GM12864 (cell line): ENCODE results near the gene OR2AT4.
"Not testable (repeated sequence)": the region's sequence is repeated elsewhere in the genome, so short reads cannot be mapped to it uniquely, and the experiment has no call there.

Experiments
- DNase-seq: peaks from one replicate; pipeline ENCODE4 v3.0.0-alpha.2; 2011; ENCODE audit warnings: low read depth
- H3K4me3 ChIP-seq: 2 replicates; pipeline ENCODE4 v1.5.1; 2011; ENCODE audit warnings: mild to moderate bottlenecking, low read depth, low read length, control low read depth
- CTCF ChIP-seq: IDR thresholded peaks from 2 replicates; pipeline ENCODE4 v1.5.1; 2011; ENCODE audit warnings: low read depth, mild to moderate bottlenecking, moderate library complexity, low read length, control low read depth, inconsistent platforms; ENCODE audit errors: missing control alignments

Gene OR2AT4

GRCh38 chr11:75051043-75051442, 45.6 kb downstream of the OR2AT4 start:
- no peak overlapping the region for H3K4me3 ChIP-seq
- no peak for DNase-seq
- TF ChIP-seq CTCF = no peak

- H3K4me3 ChIP-seq = no peak overlapping the region
- no peak for DNase-seq
- TF ChIP-seq CTCF = no peak
Measured at GRCh38 chr11:75050516-75050915, 46.2 kb downstream of the OR2AT4 start.

GRCh38 chr11:75049501-75050266, 47.0 kb downstream of the OR2AT4 start:
- not testable (repeated sequence) for DNase-seq

DNA sequence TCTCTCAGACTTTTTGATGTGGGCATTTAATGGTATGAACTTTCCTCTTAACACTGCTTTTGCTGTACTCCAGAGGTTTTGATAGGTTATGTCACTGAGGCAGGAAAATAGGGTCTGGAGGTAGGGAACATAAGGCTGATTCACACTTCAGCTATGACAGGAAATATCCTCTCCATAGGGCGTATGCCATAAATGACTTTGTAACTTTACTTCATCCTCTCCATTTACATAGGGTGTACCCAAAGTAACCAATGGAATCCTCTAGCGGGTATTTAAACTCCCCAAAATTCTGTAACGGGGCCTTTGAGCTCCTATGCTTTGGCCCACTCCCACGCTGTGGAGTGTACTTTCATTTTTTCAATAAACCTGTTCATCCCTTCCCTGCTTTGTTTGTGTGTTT, 49.5 kb downstream of the OR2AT4 start:
- no peak for DNase-seq
- no peak for TF ChIP-seq CTCF
- H3K4me3 ChIP-seq = no peak overlapping the region

More at GRCh38 chr11:75049501-75050266, 47.0 kb downstream of the OR2AT4 start:
- not testable (repeated sequence) for H3K4me3 ChIP-seq

DNA sequence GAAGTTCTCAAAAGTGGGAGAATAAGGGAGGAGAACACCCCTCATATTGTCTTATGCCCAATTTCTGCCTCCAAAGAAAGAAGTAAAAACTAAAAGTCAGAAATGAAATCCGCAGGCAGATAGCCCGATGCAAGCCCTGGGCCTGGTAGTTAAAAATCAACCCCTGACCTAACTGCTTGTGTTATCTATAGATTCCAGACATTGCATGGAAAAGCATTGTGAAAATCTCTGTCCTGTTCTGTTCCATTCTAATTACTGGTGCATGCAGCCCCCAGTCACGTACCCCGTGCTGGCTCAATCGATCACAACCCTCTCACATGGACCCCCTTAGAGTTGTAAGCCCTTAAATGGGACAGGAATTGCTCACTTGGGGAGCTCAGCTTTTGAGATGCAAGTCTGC, 50.0 kb downstream of the OR2AT4 start:
- DNase-seq, H3K4me3 ChIP-seq: not testable (repeated sequence)

- not testable (repeated sequence) for DNase-seq, H3K4me3 ChIP-seq
Measured at GRCh38 chr11:75044381-75045170, 52.1 kb downstream of the OR2AT4 start.

- not testable (repeated sequence) for DNase-seq, H3K4me3 ChIP-seq
Measured at GRCh38 chr11:75041821-75042220, 54.9 kb downstream of the OR2AT4 start.

DNA sequence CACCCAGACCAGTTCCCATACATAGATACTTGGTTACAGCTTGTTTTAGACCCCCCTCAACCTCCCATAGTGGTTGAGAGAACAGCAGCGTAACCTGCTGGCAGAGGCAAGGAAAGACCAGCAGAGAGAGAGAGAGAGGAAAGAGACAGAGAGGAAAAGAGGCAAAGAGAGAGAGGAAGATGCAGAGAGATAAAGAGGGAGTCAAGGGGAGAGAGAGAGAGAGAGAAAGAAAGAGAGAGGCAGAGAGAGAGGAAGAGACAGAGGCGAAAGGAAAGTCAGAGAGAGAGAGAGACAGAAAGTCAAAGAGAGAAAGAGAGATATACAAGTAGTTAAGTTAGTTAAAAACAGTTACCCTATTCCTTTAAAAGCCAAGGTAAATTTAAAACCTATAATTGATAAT, 55.4 kb downstream of the OR2AT4 start:
- no peak for DNase-seq
- no peak overlapping the region for H3K4me3 ChIP-seq
- TF ChIP-seq CTCF = no peak

DNA sequence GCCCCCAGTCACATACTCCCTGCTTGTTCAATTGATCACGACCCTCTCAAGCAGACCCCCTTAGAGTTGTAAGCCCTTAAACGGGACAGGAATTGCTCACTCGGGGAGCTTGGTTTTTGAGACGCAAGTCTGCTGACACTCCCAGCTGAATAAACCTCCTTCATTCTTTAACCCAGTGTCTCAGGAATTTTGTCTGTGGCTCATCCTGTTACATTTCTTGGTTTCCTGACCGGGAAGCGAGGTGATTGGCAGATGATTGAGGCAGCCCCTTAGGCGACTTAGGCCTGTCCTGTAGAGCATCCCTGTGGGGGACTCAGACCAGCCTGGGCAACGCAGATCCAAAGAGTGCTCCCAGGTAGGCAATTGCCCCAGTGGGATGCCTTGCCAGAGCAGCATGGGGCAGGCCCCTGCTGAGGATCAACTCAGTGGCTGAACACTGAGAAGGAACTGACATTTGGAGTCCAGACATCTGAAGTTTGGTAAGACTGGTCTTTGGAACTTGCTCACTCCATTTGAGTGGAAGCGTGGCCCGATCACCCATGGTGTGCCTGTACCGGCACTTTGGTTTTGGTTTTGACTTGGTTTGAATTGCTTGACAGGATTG, 56.4 kb downstream of the OR2AT4 start:
- DNase-seq = no peak
- no peak for TF ChIP-seq CTCF
- no peak overlapping the region for H3K4me3 ChIP-seq
